GM18867 (cell line): ENCODE results near the gene EPS8.

Experiments
- ATAC-seq: cut with Tn5 transposase; IDR thresholded peaks from one replicate; pipeline ENCODE4 v1.9.1; 2021; ENCODE audit warnings: mild to moderate bottlenecking, moderate library complexity; ENCODE audit not compliant: unreplicated experiment

The EPS8 gene

GRCh38 chr12:15693228-15693911 lies 95.8 kb downstream of the EPS8 start:
- no peak for ATAC-seq

DNA sequence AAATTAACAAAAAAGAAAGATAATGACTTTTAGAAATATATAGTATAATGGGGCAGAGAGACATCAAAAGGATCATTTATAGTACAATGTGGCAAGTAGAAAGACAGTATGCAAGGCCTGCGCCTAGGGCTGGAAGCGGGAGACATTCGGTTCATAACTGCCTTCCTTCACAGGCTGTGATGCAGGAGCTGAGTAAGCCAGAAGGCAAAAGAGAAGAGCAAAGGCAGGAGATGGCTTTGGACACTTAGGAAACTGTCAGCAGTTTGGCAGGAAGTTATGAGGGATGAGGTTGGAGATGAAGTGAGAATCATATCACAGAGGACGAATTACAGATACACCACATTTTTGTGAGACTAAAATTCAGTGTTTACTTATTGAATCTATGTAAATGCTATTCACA lies 97.8 kb downstream of the EPS8 start:
- no peak for ATAC-seq

DNA sequence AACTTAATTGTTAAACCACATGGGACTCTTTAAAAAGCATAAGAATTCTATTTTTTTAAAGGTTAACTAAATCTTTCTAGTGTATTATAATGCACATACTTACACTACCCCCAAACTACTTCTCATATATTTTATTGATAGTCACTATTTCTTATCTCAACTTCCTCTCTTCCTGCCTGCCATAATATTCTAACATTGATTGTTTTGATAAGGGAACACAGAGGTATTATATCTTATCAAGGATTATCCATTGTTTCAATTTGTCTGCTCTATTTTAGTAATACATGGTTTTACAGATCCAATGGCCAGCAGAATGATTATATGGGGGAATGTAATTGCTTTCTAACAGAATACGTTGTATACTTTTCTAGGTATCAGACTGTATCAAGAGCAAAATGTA lies 98.9 kb downstream of the EPS8 start:
- ATAC-seq, result no peak

DNA sequence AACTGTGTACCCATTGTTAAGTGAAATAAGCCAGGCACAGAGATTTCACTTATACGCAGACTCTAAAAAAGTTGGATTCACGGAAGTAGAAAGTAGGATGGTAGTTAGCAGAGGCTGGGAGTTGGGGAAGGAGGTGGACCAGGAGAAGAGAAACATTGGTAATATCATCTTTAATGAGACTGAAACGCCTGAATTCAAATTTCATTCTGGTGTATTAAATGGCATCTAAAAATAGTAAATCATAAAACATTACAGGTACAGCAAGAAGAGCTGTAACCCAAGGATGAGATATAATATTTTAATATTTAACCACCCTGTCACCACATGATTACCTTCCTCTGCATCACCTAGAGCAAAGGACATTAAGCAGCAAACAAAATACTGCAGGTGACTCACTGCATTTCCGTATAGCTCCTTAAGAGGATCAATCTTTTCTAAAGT lies 99.4 kb downstream of the EPS8 start:
- ATAC-seq, result no peak

DNA sequence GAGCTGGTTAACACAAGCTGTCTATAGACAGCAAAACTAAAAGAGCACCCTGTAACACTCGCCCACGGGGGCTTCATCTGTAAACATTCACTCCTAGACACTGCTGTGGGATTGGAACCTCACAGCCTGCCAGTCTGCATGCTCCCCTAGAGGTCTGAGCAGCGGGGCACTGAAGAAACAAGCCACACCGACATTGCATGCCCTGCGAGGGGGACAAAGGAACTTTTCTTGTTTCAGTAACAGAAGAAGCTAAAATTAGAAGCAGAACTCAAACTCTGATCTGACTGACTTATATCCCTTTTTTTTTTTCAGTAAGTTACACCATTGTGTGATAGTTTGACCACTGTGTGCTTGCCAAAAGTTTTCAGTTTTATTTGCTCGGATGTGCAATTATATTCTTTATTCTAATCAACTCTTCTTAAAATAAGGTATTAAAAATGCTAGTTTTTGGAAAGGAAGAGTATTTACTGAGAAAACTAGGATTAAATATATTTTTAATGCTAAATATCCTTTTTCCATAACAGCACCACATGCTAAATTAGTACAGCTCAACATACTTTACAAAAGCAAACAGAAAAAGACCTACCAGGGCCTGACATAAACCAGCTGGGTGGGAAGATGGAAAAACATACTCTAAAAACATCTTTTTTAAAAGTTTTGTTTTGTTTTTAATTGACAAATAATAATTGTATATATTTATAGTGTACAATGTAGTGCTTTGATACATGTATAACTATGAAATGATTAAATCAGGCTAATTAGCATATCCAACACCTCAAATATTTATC lies 100.2 kb downstream of the EPS8 start:
- ATAC-seq, result no peak

GRCh38 chr12:15688202-15688736 lies 100.9 kb downstream of the EPS8 start:
- no peak for ATAC-seq

DNA sequence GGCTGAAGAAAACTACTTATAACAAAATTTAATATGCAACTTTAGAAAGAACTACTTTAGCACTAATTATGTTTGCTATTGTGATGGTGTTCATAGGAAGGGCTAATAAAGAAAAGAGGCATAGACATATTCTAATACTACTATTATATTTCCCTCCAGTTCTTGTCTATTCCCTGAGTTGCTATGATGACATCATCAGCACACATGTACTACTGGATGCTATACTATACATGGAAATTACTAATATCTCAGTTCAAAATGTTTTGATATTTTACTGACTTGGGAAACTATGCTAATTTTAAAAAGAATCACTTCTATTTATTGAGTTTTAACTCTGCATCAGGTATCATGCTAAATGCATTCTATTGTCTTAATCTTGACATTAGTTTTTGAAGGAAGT lies 101.6 kb downstream of the EPS8 start:
- ATAC-seq, result no peak

DNA sequence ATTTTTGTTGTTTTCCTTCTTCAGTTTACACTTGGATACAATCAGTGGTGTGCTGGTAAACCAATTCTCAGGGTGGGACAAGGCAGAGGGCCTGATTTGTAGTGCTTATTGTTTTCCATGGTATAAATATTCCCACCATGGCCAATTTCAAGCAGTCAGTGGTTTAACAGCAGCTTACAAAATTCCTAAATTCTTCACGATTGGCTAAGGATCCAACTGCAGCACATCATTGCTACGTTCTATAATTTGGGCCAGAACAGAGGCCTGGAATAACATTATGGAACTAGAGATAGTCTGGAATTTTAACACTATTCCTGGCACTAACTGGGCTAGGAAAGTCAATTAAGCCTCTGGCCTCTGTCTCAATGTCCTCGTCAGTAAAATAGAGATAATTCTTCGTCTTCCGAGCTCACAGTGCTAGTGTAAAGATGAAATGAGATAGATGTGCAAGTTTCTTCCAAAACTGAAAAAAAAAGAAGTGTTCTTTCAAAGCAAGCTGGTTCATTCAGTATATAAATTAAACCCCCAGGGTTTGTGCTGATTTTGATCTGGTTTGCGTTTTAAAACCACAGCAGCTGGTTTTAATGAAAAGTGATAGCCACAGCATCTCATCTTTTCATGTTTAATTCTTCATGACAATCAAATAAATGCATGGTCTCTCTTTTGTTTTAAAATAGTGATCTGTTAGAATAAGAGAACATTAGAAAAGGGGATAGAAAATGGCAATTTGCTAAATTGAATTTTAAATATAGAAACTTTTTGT lies 104.1 kb downstream of the EPS8 start:
- no peak for ATAC-seq

DNA sequence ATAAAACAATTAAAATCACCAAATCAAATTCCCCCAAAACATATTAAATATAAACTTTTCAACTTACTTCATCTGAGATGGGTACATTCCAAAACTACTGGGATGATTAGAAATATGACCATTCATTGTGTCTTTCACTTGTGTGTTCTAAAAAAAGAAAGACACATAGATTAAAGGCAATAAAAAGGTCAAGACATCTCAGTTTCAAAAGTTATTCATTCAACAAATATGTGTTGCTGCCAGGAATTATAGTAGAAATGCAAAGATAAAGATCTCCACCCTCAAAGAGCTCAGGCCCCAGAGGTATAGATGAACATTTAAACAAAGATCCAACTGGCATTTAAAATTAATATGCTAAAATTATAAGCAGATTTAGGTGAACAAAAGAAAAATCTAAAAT lies 106.4 kb downstream of the EPS8 start:
- no peak for ATAC-seq

DNA sequence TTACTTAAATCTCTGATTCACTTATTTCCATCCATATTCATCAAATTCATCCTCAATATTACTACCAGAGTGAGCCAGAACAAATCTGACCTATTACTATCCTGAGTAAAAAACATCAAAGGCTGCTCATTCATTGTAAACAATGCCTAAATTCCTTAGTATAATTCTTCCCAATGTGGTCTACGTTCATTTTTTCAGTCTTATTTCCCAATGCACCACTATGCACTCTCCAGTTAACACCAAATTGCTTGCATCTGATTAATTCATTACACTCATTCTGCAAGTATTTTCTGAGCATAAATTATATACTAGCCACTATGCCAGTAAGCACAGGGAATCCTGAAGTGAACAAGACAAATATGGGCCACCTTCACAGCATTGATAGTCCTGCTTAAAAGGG lies 110.0 kb downstream of the EPS8 start:
- no peak for ATAC-seq

- ATAC-seq, result no peak
Measured at GRCh38 chr12:15677726-15678201, 111.4 kb downstream of the EPS8 start.

DNA sequence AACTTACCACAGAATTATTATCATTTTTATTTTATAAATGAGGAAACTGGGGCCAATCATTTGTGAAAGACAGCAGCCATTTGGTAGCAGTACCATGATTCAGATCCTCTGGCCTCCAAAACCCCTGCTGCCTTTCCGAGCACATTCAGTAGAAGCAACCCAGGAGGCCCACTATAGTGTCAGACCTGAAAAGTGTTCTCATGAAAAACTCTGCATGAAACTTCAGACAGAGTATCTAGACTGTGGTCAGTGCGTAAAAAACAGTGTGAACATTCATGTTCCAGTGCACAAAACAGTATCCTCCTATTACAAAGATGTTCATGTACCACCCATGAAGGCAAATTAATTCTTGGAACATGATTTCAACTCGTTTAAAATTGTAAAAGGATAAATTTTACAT lies 112.0 kb downstream of the EPS8 start:
- no peak for ATAC-seq

DNA sequence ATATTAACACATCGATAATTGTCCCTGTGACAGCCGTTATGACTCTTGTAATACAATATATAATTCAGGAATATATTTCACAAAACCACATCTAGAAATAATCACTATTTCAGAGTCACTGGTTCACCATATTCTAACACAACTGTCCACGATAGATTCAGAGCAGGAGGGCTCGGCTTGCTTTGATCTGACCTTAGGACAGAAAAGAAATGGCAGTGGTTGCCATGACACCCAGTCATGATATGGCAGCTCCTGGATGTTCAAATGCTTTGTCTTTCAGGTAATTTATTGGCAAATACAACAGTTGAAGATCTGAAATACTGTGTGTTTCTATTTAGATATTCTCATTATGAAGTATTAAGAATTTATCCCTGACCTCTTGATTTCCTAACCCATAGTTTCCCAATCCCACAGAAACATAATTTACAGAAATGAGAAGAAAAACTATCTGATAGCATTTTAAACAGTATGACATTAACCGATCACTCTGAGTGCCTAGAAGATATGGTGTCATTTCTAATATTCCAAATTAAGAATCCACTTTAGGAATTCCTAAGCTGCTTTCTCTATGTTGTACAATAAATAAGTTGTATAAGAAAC lies 116.4 kb downstream of the EPS8 start:
- no peak for ATAC-seq

DNA sequence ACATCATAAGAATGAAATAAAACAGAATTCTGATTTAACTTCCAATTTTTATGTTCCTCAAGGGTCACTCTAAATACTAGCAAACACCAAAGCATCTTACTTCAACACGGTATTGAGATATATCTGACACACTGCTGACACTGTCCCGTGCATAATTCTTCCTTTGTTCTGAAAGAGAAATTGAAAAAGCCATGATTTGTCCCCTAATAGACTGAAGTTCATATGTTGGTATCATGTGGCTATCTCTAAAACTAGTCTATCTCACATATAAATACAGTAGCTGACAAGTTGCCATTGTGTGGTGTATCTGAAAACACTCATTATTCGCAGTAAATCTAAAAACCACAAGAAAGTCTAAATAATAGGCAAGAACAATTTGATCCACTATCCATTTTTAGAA lies 118.4 kb downstream of the EPS8 start:
- ATAC-seq, result no peak

DNA sequence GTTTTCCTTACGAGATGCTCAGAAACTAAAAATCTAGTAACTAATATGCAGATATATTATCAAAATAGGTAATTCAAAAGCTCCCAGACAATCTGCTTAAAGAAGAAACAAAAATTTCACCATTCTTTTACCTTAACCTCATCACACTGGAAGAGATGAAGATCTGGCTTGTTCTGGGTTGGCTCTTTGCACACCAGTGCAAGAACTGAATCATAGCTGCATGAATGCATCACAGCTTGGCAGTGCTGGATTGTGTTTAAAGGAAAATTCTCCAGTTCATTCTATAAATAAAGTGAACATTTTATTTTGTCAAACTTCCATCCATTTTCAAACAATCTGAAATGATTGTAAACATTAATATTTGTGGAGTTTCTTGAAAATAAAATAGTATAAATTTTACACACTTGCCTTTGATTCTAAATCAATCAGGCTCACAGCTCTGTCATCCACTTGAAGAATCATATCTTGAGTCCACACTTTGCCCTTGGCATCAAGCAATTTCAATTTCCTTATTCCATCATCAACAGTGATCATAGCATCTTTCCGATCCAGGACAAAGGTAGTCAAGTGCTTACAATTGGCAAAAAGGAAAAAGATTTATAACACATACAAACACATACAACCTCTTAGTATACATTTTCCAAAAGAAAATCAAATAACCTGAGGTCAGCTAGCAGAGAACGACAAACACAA lies 119.8 kb downstream of the EPS8 start:
- no peak for ATAC-seq

DNA sequence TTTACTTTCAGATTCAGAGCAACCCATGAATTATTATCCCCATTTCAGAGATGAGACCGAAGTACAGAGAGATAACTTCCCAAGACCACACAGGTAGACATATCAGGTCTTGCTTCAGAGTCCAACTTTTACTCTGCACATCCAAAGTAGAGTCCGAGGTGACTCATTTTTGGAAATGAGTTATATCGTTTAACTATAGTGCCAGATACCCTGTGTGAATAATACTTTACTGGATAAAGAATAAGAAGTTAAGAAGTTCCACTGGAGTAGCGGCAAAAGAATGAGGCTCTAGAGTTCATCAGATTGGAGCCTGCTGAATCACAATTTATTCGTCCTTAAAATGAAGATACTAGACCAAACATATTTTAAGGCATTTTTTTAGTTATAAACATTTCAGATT lies 124.7 kb downstream of the EPS8 start:
- no peak for ATAC-seq

GRCh38 chr12:15662983-15663659 lies 126.1 kb downstream of the EPS8 start:
- ATAC-seq, result no peak

DNA sequence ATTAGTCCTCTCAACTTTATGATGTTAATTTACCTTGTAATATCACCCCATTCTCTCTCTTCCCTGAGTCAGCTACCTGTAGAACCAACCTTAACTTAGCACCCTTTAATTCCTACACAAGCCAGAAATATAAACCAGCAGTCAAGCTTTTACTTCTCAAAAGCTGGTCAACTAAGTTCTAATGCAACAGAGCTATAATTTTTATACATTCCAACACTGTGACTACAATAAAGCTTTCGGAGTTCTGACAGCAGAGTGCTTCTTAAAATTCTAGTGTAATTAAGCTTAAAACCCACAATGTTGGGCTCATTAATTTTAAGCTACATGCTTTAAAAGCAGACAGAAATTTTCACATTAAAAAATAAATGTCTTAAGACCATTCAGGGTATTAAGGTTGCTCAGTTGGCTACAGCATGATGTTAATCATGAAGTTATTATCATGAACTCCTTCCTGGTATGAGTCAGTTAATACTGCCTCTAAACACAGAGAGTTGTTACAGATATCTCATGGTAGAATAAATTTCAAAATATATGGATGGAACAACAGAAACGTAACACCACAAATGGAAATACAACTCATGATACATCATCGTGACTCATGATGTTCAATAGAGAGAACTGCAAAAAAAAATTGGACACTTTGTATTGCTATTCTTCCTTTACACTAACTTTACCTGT lies 126.7 kb downstream of the EPS8 start:
- no peak for ATAC-seq

DNA sequence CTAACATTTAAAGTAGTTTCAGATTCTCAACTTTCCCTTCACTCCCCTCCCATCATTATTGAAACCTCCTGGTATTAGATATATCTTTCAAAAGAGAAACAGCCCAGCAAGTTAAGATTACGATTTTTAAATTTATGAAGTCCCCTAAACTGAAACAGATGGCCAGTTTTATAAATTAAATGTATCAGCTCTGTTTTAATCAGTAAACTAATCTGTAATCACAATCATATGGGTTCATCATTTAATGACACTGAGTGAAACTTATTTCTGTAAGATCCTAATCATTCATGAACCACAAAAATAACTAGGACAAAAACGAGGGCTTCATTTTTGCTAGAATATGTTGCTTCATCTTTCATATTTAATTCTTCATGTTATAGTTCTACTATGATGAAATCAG lies 137.8 kb downstream of the EPS8 start:
- no peak for ATAC-seq
